Activated T-helper 2 cell treated with anti-CD3 and anti-CD28 coated beads, Interferon-gamma antibody, Interleukin-2, Interleukin-4, amounts not matched to agents 10 μg/mL and 5 μg/mL and 100 μg/mL, durations not matched to agents 14 hours and 24 hours and 36 hours (primary cell): Measurements from ENCODE around the gene B3GNT9. TPM values are rescaled to one million over a fixed set of nuclear protein-coding genes. Genes with fewer than 3 reads are reported as not detected.
A peak's percentile ranks its signal among the peaks of the same experiment; 100 is the strongest.

Source experiments
- DNase-seq: peaks from one replicate; pipeline ENCODE4 v3.0.0; 2021; ENCODE audit warnings: low spot score
- H3K27ac Mint-ChIP-seq: one replicate; pipeline ENCODE4 v1.8.0; 2021; ENCODE audit warnings: mixed read lengths
- H3K27me3 Mint-ChIP-seq: one replicate; pipeline ENCODE4 v1.8.0; 2021; ENCODE audit warnings: low read depth, mixed read lengths
- H3K36me3 Mint-ChIP-seq: one replicate; pipeline ENCODE4 v1.8.0; 2021; ENCODE audit warnings: low read depth, mixed read lengths
- H3K4me1 Mint-ChIP-seq: one replicate; pipeline ENCODE4 v1.8.0; 2021; ENCODE audit warnings: low read depth, mixed read lengths
- H3K4me3 Mint-ChIP-seq: one replicate; pipeline ENCODE4 v1.8.0; 2021; ENCODE audit warnings: low read depth, mild to moderate bottlenecking, moderate library complexity, mixed read lengths
- H3K9me3 Mint-ChIP-seq: one replicate; pipeline ENCODE4 v1.8.0; 2021; ENCODE audit warnings: mixed read lengths
- intact Hi-C: fragments of 100-400 bp; cut with micrococcal nuclease; formaldehyde crosslinking; loops from one replicate; pipeline ENCODE4 v1.15.1; 2023
- total RNA-seq: library from RNA; stranded (reverse); gene quantifications from 2 replicates; pipeline ENCODE4 v1.2.3, GENCODE V29; 2022

B3GNT9 gene
- total RNA-seq, 1 donor from 2014 or later: 5.1 TPM

GRCh38 chr16:67191411-67191994 is 40.7 kb upstream of the B3GNT9 start:
- Mint-ChIP-seq H3K9me3 (no peaks in the 10 kb centered on the region), H3K27ac (peak overlapping the region; percentile 59), H3K27me3 (no peaks in the 10 kb centered on the region), H3K4me3 (peak overlapping the region; percentile 85), H3K36me3 (peaks cover 42% of the 10 kb centered on the region), H3K4me1 (peaks cover 29% of the 10 kb centered on the region)
- intact Hi-C loops: no loop called here
- no peak for DNase-seq

GRCh38 chr16:67190448-67191399 is 39.9 kb upstream of the B3GNT9 start:
- Mint-ChIP-seq H3K4me1 (peaks cover 23% of the 10 kb centered on the region), H3K36me3 (peaks cover 34% of the 10 kb centered on the region), H3K4me3 (peak overlapping the region; percentile 85), H3K27me3 (no peaks in the 10 kb centered on the region), H3K27ac (no peak overlapping the region), H3K9me3 (no peaks in the 10 kb centered on the region)
- intact Hi-C loops: no loop called here
- DNase-seq: no peak

- H3K4me1 Mint-ChIP-seq: peaks cover 30% of the 10 kb centered on the region
- H3K27ac Mint-ChIP-seq: no peak within 1 kb of the TSS
These were observed 39.2 kb upstream of the B3GNT9 start, which contains the start of gene EXOC3L1 for GRCh38 chr16:67190041-67190440. EXOC3L1 (minus strand) TSS chr16:67190136; CDS start chr16:67189676, 460 bp downstream.

GRCh38 chr16:67188798-67189197 is 38.0 kb upstream of the B3GNT9 start:
- no peak for DNase-seq
- Mint-ChIP-seq H3K36me3 (peaks cover 15% of the 10 kb centered on the region), H3K4me3 (no peak overlapping the region), H3K4me1 (peaks cover 28% of the 10 kb centered on the region), H3K9me3 (no peaks in the 10 kb centered on the region), H3K27ac (no peak overlapping the region), H3K27me3 (peaks cover 7% of the 10 kb centered on the region)
- intact Hi-C loops: loop anchor here (5.0 to 10.0 kb wide), 2 partner anchors 36 to 174 kb away; partner anchors contain the start of gene B3GNT9

More at GRCh38 chr16:67190041-67190440, 39.2 kb upstream of the B3GNT9 start, which contains the start of gene EXOC3L1:
- no peak within 1 kb of the TSS for H3K4me3 Mint-ChIP-seq
- DNase-seq: no peak
- intact Hi-C loops: no loop called here
- H3K9me3 Mint-ChIP-seq: no peaks in the 10 kb centered on the region
- H3K27me3 Mint-ChIP-seq: peaks cover 7% of the 10 kb centered on the region
- peaks cover 27% of the 10 kb centered on the region for H3K36me3 Mint-ChIP-seq

GRCh38 chr16:67188323-67188722 is 37.5 kb upstream of the B3GNT9 start:
- H3K4me1 Mint-ChIP-seq: peaks cover 23% of the 10 kb centered on the region
- no peaks in the 10 kb centered on the region for H3K9me3 Mint-ChIP-seq
- H3K36me3 Mint-ChIP-seq: peaks cover 10% of the 10 kb centered on the region
- no peak for DNase-seq
- H3K27me3 Mint-ChIP-seq: peaks cover 7% of the 10 kb centered on the region
- no peak overlapping the region for H3K27ac Mint-ChIP-seq
- intact Hi-C loops: loop anchor here (5.0 to 10.0 kb wide), 2 partner anchors 36 to 174 kb away; partner anchors contain the start of gene B3GNT9
- no peak overlapping the region for H3K4me3 Mint-ChIP-seq

GRCh38 chr16:67187175-67187890 is 36.5 kb upstream of the B3GNT9 start:
- Mint-ChIP-seq H3K4me1 (peaks cover 15% of the 10 kb centered on the region), H3K27ac (no peak overlapping the region), H3K27me3 (peaks cover 7% of the 10 kb centered on the region), H3K9me3 (no peaks in the 10 kb centered on the region), H3K4me3 (no peak overlapping the region), H3K36me3 (no peaks in the 10 kb centered on the region)
- intact Hi-C loops: loop anchor here (5.0 to 10.0 kb wide), 2 partner anchors 35 to 173 kb away; partner anchors contain the start of gene B3GNT9
- no peak for DNase-seq

GRCh38 chr16:67186550-67186950 is 35.8 kb upstream of the B3GNT9 start:
- Mint-ChIP-seq H3K27ac (no peak overlapping the region), H3K36me3 (no peaks in the 10 kb centered on the region), H3K4me1 (peaks cover 13% of the 10 kb centered on the region), H3K27me3 (peaks cover 7% of the 10 kb centered on the region), H3K4me3 (no peak overlapping the region), H3K9me3 (no peaks in the 10 kb centered on the region)
- DNase-seq: no peak
- intact Hi-C loops: loop anchor here (5.0 to 10.0 kb wide), 2 partner anchors 34 to 172 kb away; partner anchors contain the start of gene B3GNT9

- Mint-ChIP-seq H3K27me3 (peaks cover 7% of the 10 kb centered on the region), H3K4me1 (peaks cover 9% of the 10 kb centered on the region), H3K27ac (no peak overlapping the region), H3K36me3 (no peaks in the 10 kb centered on the region), H3K9me3 (no peaks in the 10 kb centered on the region), H3K4me3 (no peak overlapping the region)
- DNase-seq: no peak
- intact Hi-C loops: loop anchor here (2.0 to 10.0 kb wide), 5 partner anchors 15 to 239 kb away; partner anchors contain the start of genes B3GNT9 and NOL3
These were observed 34.9 kb upstream of the B3GNT9 start for GRCh38 chr16:67185651-67186134.

GRCh38 chr16:67184995-67185650 is 34.3 kb upstream of the B3GNT9 start:
- peak overlapping the region; percentile 91 for H3K4me3 Mint-ChIP-seq

GRCh38 chr16:67184453-67184994 is 33.7 kb upstream of the B3GNT9 start:
- Mint-ChIP-seq H3K27me3 (peaks cover 7% of the 10 kb centered on the region), H3K36me3 (no peaks in the 10 kb centered on the region), H3K27ac (no peak overlapping the region), H3K4me1 (peaks cover 9% of the 10 kb centered on the region), H3K9me3 (no peaks in the 10 kb centered on the region), H3K4me3 (peak overlapping the region; percentile 70)
- intact Hi-C loops: loop anchor here (2.0 to 10.0 kb wide), 6 partner anchors 14 to 238 kb away; partner anchors contain the start of genes FHOD1, NOL3, SLC9A5 and TMEM208
- no peak for DNase-seq

More at GRCh38 chr16:67184995-67185650, 34.3 kb upstream of the B3GNT9 start:
- H3K9me3 Mint-ChIP-seq: no peaks in the 10 kb centered on the region
- peak overlapping the region; percentile 65 for H3K27ac Mint-ChIP-seq
- H3K4me1 Mint-ChIP-seq: peaks cover 9% of the 10 kb centered on the region
- H3K27me3 Mint-ChIP-seq: peaks cover 7% of the 10 kb centered on the region
- intact Hi-C loops: loop anchor here (2.0 to 10.0 kb wide), 7 partner anchors 14 to 238 kb away; partner anchors contain the start of genes B3GNT9, FHOD1, NOL3 and SLC9A5
- peak; percentile 77 for DNase-seq
- no peaks in the 10 kb centered on the region for H3K36me3 Mint-ChIP-seq

GRCh38 chr16:67183627-67184452 is 33.0 kb upstream of the B3GNT9 start, which contains the start of gene MATCAP1:
MATCAP1 (minus strand) TSS chr16:67183963; CDS start chr16:67180610, 3,353 bp downstream.
- H3K9me3 Mint-ChIP-seq: no peaks in the 10 kb centered on the region
- H3K27ac Mint-ChIP-seq: no peak within 1 kb of the TSS
- intact Hi-C loops: loop anchor here (2.0 to 10.0 kb wide), 7 partner anchors 13 to 237 kb away; partner anchors contain the start of genes FHOD1, NOL3, SLC9A5 and TMEM208
- peaks cover 7% of the 10 kb centered on the region for H3K27me3 Mint-ChIP-seq
- H3K36me3 Mint-ChIP-seq: peaks cover 2% of the 10 kb centered on the region
- H3K4me1 Mint-ChIP-seq: peaks cover 12% of the 10 kb centered on the region
- peak within 1 kb of the TSS; percentile 70 for H3K4me3 Mint-ChIP-seq
- peak; percentile 95 for DNase-seq
